GM18951 (cell line): ENCODE results near the gene SLC39A9.
"Not testable (repeated sequence)": the region's sequence is repeated elsewhere in the genome, so short reads cannot be mapped to it uniquely, and the experiment has no call there.

Experiments used
- POLR2A ChIP-seq: IDR thresholded peaks from 4 replicates; pipeline ENCODE4 v1.6.1; 2011; ENCODE audit warnings: mild to moderate bottlenecking; ENCODE audit not compliant: insufficient read length, insufficient read depth; ENCODE audit errors: extremely low read depth
- in situ Hi-C: fragments of 300-500 bp; cut with MboI; formaldehyde crosslinking; loops from one replicate; pipeline ENCODE4 v1.12.0; 2022; ENCODE audit warnings: low sequenced_read_pairs, mixed read lengths, inconsistent platforms; ENCODE audit not compliant: unreplicated experiment

The SLC39A9 gene

GRCh38 chr14:69451941-69452340 lies 53.4 kb downstream of the SLC39A9 start:
- no peak for TF ChIP-seq POLR2A
- in situ Hi-C loops, result no loop called here

- in situ Hi-C loops, result no loop called here
- no peak for TF ChIP-seq POLR2A
Measured at GRCh38 chr14:69458350-69458749, 59.9 kb downstream of the SLC39A9 start.

DNA sequence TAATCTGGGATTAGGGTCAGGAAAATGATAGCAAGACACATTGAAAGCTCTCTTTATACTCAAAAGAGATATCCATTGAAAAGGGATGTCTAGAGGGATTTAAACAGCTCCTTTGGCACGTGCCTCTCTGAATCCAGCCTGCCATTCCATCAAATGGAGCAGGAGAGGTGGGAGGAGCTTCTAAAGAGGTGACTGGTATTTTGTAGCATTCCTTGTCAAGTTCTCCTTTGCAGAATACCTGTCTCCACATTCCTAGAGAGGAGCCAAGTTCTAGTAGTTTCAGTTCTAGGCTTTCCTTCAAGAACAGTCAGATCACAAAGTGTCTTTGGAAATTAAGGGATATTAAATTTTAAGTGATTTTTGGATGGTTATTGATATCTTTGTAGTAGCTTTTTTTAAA lies 60.6 kb downstream of the SLC39A9 start:
- in situ Hi-C loops, result no loop called here
- TF ChIP-seq POLR2A, result no peak

GRCh38 chr14:69460093-69460701 lies 61.7 kb downstream of the SLC39A9 start:
- TF ChIP-seq POLR2A, result no peak
- in situ Hi-C loops, result loop anchor here (10.0 kb wide), 1 partner anchor 205 kb away; no protein-coding TSS in a partner anchor

DNA sequence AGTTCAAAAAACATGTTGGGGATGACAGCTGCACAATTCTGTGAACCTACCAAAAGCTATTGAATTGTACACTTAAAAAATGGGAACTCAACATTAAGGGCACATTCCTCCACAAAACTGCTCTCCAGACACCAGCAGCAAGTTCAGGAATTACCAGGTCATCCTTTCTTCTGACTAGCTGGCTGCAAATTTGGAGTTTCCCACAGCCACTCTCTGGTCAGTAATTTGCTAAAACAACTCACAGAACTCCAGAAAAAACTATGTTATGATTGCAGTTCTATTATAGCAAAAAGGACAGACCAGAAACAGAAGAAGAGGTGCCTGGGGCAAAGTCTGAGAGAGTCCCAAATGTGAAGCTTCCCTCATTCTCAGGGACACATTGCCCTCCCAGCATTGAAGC lies 65.9 kb downstream of the SLC39A9 start:
- no peak for TF ChIP-seq POLR2A
- in situ Hi-C loops, result loop anchor here (10.0 kb wide), 1 partner anchor 210 kb away; no protein-coding TSS in a partner anchor

GRCh38 chr14:69464829-69465228 lies 66.3 kb downstream of the SLC39A9 start:
- no peak for TF ChIP-seq POLR2A
- in situ Hi-C loops, result loop anchor here (10.0 kb wide), 1 partner anchor 210 kb away; no protein-coding TSS in a partner anchor

GRCh38 chr14:69468949-69469348 lies 70.5 kb downstream of the SLC39A9 start:
- no peak for TF ChIP-seq POLR2A
- in situ Hi-C loops, result loop anchor here (10.0 kb wide), 1 partner anchor 214 kb away; no protein-coding TSS in a partner anchor

DNA sequence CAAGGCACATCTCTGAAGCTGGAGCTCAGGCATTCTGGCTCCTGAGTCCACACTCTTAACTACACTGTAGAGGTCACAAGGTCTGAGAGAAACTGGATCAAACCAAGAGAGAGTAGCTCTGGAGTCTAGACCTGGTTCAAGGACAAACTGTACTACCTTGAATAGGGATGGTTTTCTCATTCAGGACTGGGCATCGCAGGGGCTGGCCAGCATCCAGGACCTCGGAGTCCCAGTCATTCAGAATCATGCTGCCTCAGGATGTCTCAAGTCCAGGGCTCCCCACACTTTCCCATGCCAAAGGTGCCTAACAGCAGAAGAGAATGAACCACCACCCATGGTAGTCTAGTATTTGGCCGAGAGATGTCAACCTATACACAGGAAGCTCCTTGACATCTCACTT lies 72.9 kb downstream of the SLC39A9 start:
- no peak for TF ChIP-seq POLR2A
- in situ Hi-C loops, result no loop called here

- no peak for TF ChIP-seq POLR2A
- in situ Hi-C loops, result no loop called here
Measured at GRCh38 chr14:69471916-69472315, 73.4 kb downstream of the SLC39A9 start.

- in situ Hi-C loops, result no loop called here
- no peak for TF ChIP-seq POLR2A
Measured at GRCh38 chr14:69473260-69473659, 74.8 kb downstream of the SLC39A9 start.

- in situ Hi-C loops, result no loop called here
- no peak for TF ChIP-seq POLR2A
Measured at GRCh38 chr14:69473946-69474345, 75.5 kb downstream of the SLC39A9 start.

DNA sequence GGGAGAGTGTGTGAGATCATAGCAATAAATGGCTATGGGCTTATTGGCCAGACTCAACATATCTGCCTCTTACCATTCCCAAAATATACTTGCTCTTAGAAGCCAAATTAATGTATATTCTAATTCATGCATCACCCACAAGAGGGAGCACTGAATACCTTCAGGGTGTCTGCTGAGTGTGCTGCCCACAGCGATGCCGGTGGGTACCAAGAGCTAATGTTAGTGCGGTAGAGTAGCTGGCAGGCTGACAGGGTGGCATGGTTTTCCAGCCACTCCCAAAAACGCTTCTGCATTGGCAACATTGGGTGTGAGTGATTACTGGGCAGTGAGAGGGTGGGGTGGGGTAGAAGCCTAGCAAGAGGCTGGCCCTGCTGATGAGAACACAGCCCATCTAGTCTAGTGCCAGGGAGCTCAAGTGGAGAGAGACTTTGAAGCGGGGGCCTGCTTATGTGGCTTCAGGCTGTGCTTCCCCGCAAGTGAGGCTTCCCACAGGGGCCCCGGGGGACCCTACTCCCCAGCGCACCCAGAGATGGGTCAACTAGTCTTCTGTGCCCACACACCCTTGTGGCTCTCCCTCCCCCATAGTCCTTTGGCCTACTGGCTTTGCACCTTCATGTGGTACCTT lies 76.8 kb downstream of the SLC39A9 start:
- no peak for TF ChIP-seq POLR2A
- in situ Hi-C loops, result no loop called here

GRCh38 chr14:69476824-69477450 lies 78.4 kb downstream of the SLC39A9 start:
- in situ Hi-C loops, result not testable (repeated sequence)

DNA sequence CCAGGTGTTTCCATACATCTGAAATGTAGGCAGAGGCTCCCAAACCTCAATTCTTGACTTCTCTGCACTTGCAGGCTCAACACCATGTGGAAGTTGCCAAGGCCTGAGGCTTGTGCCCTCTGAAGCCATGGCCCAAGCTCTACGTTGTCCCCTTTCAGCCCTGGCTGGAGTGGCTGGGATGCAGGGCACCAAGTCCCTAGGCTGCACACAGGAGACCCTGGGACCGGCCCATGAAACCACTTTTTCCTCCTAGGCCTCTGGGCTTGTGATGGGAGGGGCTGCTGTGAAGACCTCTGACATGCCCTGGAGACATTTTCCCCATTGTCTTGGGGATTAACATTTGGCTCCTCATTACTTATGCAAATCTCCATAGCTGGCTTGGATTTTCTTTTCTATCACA lies 79.6 kb downstream of the SLC39A9 start:
- in situ Hi-C loops, result not testable (repeated sequence)
